ENCODE results near the gene FGF22.
"Not testable (repeated sequence)": the region's sequence is repeated elsewhere in the genome, so short reads cannot be mapped to it uniquely, and the experiment has no call there.

FGF22 gene

GRCh38 chr19:622666-623065 is 17.0 kb upstream of the FGF22 start:
- no peak for DNase-seq

GRCh38 chr19:623175-623916 is 16.3 kb upstream of the FGF22 start:
- DNase-seq, result no peak

- peak; percentile 92 for DNase-seq
These were observed 15.7 kb upstream of the FGF22 start for GRCh38 chr19:623974-624373.

GRCh38 chr19:624433-625109 is 15.1 kb upstream of the FGF22 start:
- DNase-seq, result no peak

GRCh38 chr19:625257-625656 is 14.4 kb upstream of the FGF22 start:
- DNase-seq, result no peak

GRCh38 chr19:626566-626965 is 13.1 kb upstream of the FGF22 start:
- DNase-seq, result not testable (repeated sequence)

GRCh38 chr19:628168-628567 is 11.5 kb upstream of the FGF22 start:
- DNase-seq, result no peak

GRCh38 chr19:629515-629914 is 10.2 kb upstream of the FGF22 start:
- not testable (repeated sequence) for DNase-seq

GRCh38 chr19:629961-630714 is 9.5 kb upstream of the FGF22 start:
- DNase-seq, result no peak

GRCh38 chr19:632579-633067 is 7.1 kb upstream of the FGF22 start:
- peak; percentile 45 for DNase-seq

- peak; percentile 99 for DNase-seq
These were observed 6.5 kb upstream of the FGF22 start, which contains the start of gene POLRMT for GRCh38 chr19:633068-633785. POLRMT (minus strand) TSS chr19:633537; CDS start chr19:633512, 25 bp downstream.

- DNase-seq, result no peak
These were observed 5.7 kb upstream of the FGF22 start for GRCh38 chr19:633786-634639.

- DNase-seq, result no peak
These were observed 4.6 kb upstream of the FGF22 start for GRCh38 chr19:634975-635652.

- no peak for DNase-seq
These were observed 800 bp upstream of the FGF22 start for GRCh38 chr19:638906-639252.

GRCh38 chr19:640161-640558 is 481 bp downstream of the FGF22 start:
- no peak for DNase-seq

- DNase-seq, result no peak
These were observed 1.0 kb downstream of the FGF22 start for GRCh38 chr19:640606-641189.

- no peak for DNase-seq
These were observed 2.0 kb downstream of the FGF22 start for GRCh38 chr19:641702-642101.

GRCh38 chr19:642767-643727 is 3.4 kb downstream of the FGF22 start:
- no peak for DNase-seq

GRCh38 chr19:643736-644135 is 4.1 kb downstream of the FGF22 start:
- DNase-seq, result no peak

GRCh38 chr19:644363-644762 is 4.7 kb downstream of the FGF22 start:
- DNase-seq, result no peak
